HepG2 (cell line): ENCODE data around the gene IL1RAPL1. TPM values are rescaled to one million over a fixed set of nuclear protein-coding genes. Genes with fewer than 3 reads are reported as not detected.

Experiments used
- ATAC-seq: fragments of 200-7000 bp; cut with Tn5 transposase; 3 replicates; pipeline ENCODE4 v1.9.1; 2020; ENCODE audit warnings: mild to moderate bottlenecking, moderate library complexity
- BruUV-seq: library from RNA; stranded (reverse); fragments of 400-500 nt; replicated peaks from 2 replicates; lab custom pipeline; 2021; lab: Mats Ljungman, UMichigan
- CTCF ChIA-PET: fragments of 300-600 bp; formaldehyde crosslinking; extraction: SDS; loops from one replicate; lab custom pipeline; 2021; ENCODE audit warnings: low total read pairs, inconsistent platforms, low intra/inter-chr PET ratio; lab: Yijun Ruan, JAX
- POLR2A ChIA-PET: fragments of 350-600 bp; sonication (Branson Sonifier 250); formaldehyde crosslinking; loops from one replicate; lab custom pipeline; 2020; ENCODE audit warnings: antibody characterized with exemption, inconsistent platforms; lab: Yijun Ruan, JAX
- DNase-seq: peaks from one replicate; pipeline ENCODE4 v3.0.0-alpha.2; 2015; ENCODE audit warnings: low spot score
- FAIRE-seq: peaks from 3 replicates; lab custom pipeline; 2011; peaks lifted over from hg19 to GRCh38; lab: Jason Lieb, UNC
- H2AFZ ChIP-seq: one replicate; pipeline ENCODE4 v1.6.1; 2011; ENCODE audit warnings: low read length, inconsistent platforms
- H3K27ac ChIP-seq: fragments of 300-600 bp; 3 replicates; pipeline ENCODE4 v1.8.0; 2011; ENCODE audit warnings: mixed run types, mild to moderate bottlenecking, mixed read lengths, low read length, inconsistent platforms; ENCODE audit not compliant: insufficient read depth; ENCODE audit errors: extremely low read length
- H3K27me3 ChIP-seq, 2 experiments: fragments of 200-600 bp in 1 of 2; 2 replicates in 1 of 2; 3 replicates in 1 of 2; pipeline versions ENCODE4 v1.6.0 to v1.8.0; 2011; ENCODE audit warnings: low read length in 2 of 2, mild to moderate bottlenecking in 2 of 2, moderate library complexity in 2 of 2, inconsistent platforms in 1 of 2; ENCODE audit not compliant: insufficient read depth in 2 of 2, control insufficient read depth in 1 of 2
- H3K36me3 ChIP-seq, 2 experiments: fragments of 200-600 bp in 1 of 2; replicated peaks in 1 of 2; 2 replicates in 1 of 2; 3 replicates in 1 of 2; pipeline versions ENCODE4 v1.5.1 to v1.8.0; 2011; ENCODE audit warnings: low read length in 2 of 2, inconsistent platforms in 1 of 2; ENCODE audit not compliant: insufficient read depth in 2 of 2, control insufficient read depth in 1 of 2
- H3K4me1 ChIP-seq: 2 replicates; pipeline ENCODE4 v1.5.1; 2012; ENCODE audit warnings: low read length, inconsistent platforms; ENCODE audit not compliant: insufficient read depth
- H3K4me2 ChIP-seq: 2 replicates; pipeline ENCODE4 v1.6.0; 2011; ENCODE audit warnings: low read depth, low read length, inconsistent platforms
- H3K4me3 ChIP-seq, 3 experiments: fragments of 200-600 bp in 1 of 3; sonication (generic), shearing (Covaris generic) in 1 of 3; replicated peaks in 1 of 3; 2 replicates each; pipeline ENCODE4 v1.5.1; 2011 to 2016; ENCODE audit warnings: low read length in 3 of 3, inconsistent platforms in 2 of 3, low read depth in 2 of 3, mild to moderate bottlenecking in 2 of 3, control low read depth in 1 of 3, mixed read lengths in 1 of 3; ENCODE audit not compliant: insufficient read depth in 1 of 3
- H3K79me2 ChIP-seq: one replicate; pipeline ENCODE4 v1.6.1; 2011; ENCODE audit warnings: low read length, inconsistent platforms; ENCODE audit not compliant: insufficient read depth
- H3K9ac ChIP-seq: 2 replicates; pipeline ENCODE4 v1.6.0; 2011; ENCODE audit warnings: mild to moderate bottlenecking, low read depth, low read length, inconsistent platforms; ENCODE audit not compliant: insufficient read depth
- H3K9me3 ChIP-seq: 2 replicates; pipeline ENCODE4 v1.5.1; 2012; ENCODE audit warnings: mild to moderate bottlenecking, low read length
- H4K20me1 ChIP-seq: 2 replicates; pipeline ENCODE4 v1.6.0; 2011; ENCODE audit warnings: inconsistent platforms, mild to moderate bottlenecking, low read length, moderate library complexity; ENCODE audit not compliant: insufficient read depth
- CSRNP1 ChIP-seq: sonication (generic); formaldehyde crosslinking; IDR thresholded peaks from 2 replicates; pipeline ENCODE4 v1.8.1; 2023; ENCODE audit warnings: mild to moderate bottlenecking, missing genetic modification reagents
- CSRNP2 ChIP-seq: sonication (generic); formaldehyde crosslinking; conservative IDR thresholded peaks from 2 replicates; pipeline ENCODE4 v1.8.0; 2022; ENCODE audit warnings: low read depth, missing genetic modification reagents
- E2F1 ChIP-seq: sonication (generic); formaldehyde crosslinking; IDR thresholded peaks from 2 replicates; pipeline ENCODE4 v1.5.0; 2020; ENCODE audit warnings: missing genetic modification reagents
- GPBP1L1 ChIP-seq: sonication (generic); formaldehyde crosslinking; IDR thresholded peaks from 2 replicates; pipeline ENCODE4 v1.5.0; 2020; ENCODE audit warnings: mild to moderate bottlenecking, missing genetic modification reagents
- HCFC1 ChIP-seq: fragments of 150-350 bp; IDR thresholded peaks from 2 replicates; pipeline ENCODE4 v1.6.1; 2014; ENCODE audit warnings: low read depth, low read length
- HNF1A ChIP-seq, 2 experiments: sonication (generic) in 1 of 2; formaldehyde crosslinking in 1 of 2; IDR thresholded peaks; 2 replicates each; pipeline versions ENCODE4 v1.4.0 to v1.6.1; 2016 to 2020; ENCODE audit warnings: borderline replicate concordance in 1 of 2, low read depth in 1 of 2, mild to moderate bottlenecking in 1 of 2, missing genetic modification reagents in 1 of 2
- MEIS1 ChIP-seq: sonication (generic); formaldehyde crosslinking; IDR thresholded peaks from 2 replicates; pipeline ENCODE4 v1.9.0; 2021; ENCODE audit warnings: mild to moderate bottlenecking, missing genetic modification reagents, moderate library complexity, borderline replicate concordance
- PPARG ChIP-seq: conservative IDR thresholded peaks from 2 replicates; pipeline ENCODE4 v1.6.1; 2016; ENCODE audit warnings: missing biosample characterization, missing genetic modification reagents
- RAD21 ChIP-seq: fragments of 450-650 bp; formaldehyde crosslinking; IDR thresholded peaks from 2 replicates; pipeline ENCODE4 v1.5.0; 2020; ENCODE audit warnings: mild to moderate bottlenecking
- SIN3A ChIP-seq: IDR thresholded peaks from 2 replicates; pipeline ENCODE4 v1.6.1; 2011; ENCODE audit warnings: low read depth, mild to moderate bottlenecking, control low read depth, low read length, borderline replicate concordance
- SSRP1 ChIP-seq: IDR thresholded peaks from 2 replicates; pipeline ENCODE4 v1.6.1; 2016; ENCODE audit warnings: control low read depth
- ZNF619 ChIP-seq: sonication (generic); formaldehyde crosslinking; IDR thresholded peaks from 2 replicates; pipeline ENCODE4 v1.4.0; 2020; ENCODE audit warnings: mild to moderate bottlenecking, missing genetic modification reagents
- ZNF772 ChIP-seq: sonication (generic); formaldehyde crosslinking; IDR thresholded peaks from 2 replicates; pipeline ENCODE4 v1.5.0; 2020; ENCODE audit warnings: mild to moderate bottlenecking, missing genetic modification reagents
- WGBS: methylation state at CpG from one replicate; pipeline ENCODE4 v1.1.6; 2017; ENCODE audit warnings: low lambda C conversion rate; 5-methylcytosine and 5-hydroxymethylcytosine counted together
- in situ Hi-C: cut with HindIII; loops from 2 replicates; pipeline ENCODE4 v1.10.0; 2017; ENCODE audit warnings: low pct_unique_long_range_greater_than_20kb; ENCODE audit not compliant: extremely low pct_ligation_motif_present
- intact Hi-C: fragments of 100-400 bp; cut with micrococcal nuclease; formaldehyde crosslinking; loops from one replicate; pipeline ENCODE4 v1.10.0; 2022; ENCODE audit not compliant: unreplicated experiment
- polyA plus RNA-seq, 8 experiments: library from polyadenylated mRNA; depleted of rRNA in 3 of 8; stranded (reverse) in 7 of 8; unstranded in 1 of 8; fragments of >200 nt; fragmentation: Illumina TruSeq in 4 of 8; extraction: Trizol in 4 of 8; gene quantifications; 2 replicates each; pipeline versions ENCODE4 v1.2.1 to v1.2.3, GENCODE V29; 2011 to 2016; ENCODE audit warnings: low read depth in 4 of 8, missing spikeins in 1 of 8, mixed read lengths in 1 of 8; ENCODE audit not compliant: insufficient read depth in 1 of 8
- total RNA-seq, 5 experiments: library from RNA; depleted of rRNA; stranded (reverse); fragments of >200 nt; fragmentation: Illumina TruSeq; extraction: Trizol; gene quantifications; 2 replicates each; pipeline ENCODE4 v1.2.3, GENCODE V29; 2016; ENCODE audit warnings: low read depth in 1 of 5

The IL1RAPL1 gene
- total and polyA plus RNA-seq, 2 of the 13 experiments (the other 11 are each of a cell fraction or from before 2014, with no cell fraction given): 0.04 TPM; not detected in 1

- Histone ChIP-seq H3K9ac (no peak overlapping the region), H3K4me2 (no peak overlapping the region), H3K9me3 (no peaks in the 10 kb centered on the region), H3K4me3 (no peak overlapping the region), H4K20me1 (no peaks in the 10 kb centered on the region), H2AFZ (no peak overlapping the region), H3K27ac (no peak overlapping the region), H3K4me1 (no peaks in the 10 kb centered on the region), H3K27me3 (no peaks in the 10 kb centered on the region), H3K36me3 (no peaks in the 10 kb centered on the region), H3K79me2 (no peaks in the 10 kb centered on the region)
- ATAC-seq (no peak), FAIRE-seq (no peak), DNase-seq (no peak)
- BruUV-seq: no TSS peak
- WGBS: 66% methylated on average over 4 of the region's 4 CpGs
- intact Hi-C loops: no loop called here
- ChIA-PET POLR2A (no interaction called here), CTCF (no interaction called here)
- TF ChIP-seq ZNF772 (no peak), CSRNP1 (no peak), PPARG (CRISPR knock-in tag) (no peak), RAD21 (CRISPR knock-in tag) (no peak), MEIS1 (no peak), E2F1 (CRISPR knock-in tag) (no peak), CSRNP2 (CRISPR knock-in tag) (no peak), SIN3A (no peak), SSRP1 (no peak), GPBP1L1 (CRISPR knock-in tag) (no peak), ZNF619 (no peak), HNF1A (IDR thresholded peaks at IDR 0.05; ENCODE audit: low read depth) (no peak), HNF1A (CRISPR knock-in tag; IDR thresholded peaks at IDR 0.05; ENCODE audit: borderline replicate concordance) (no peak), HCFC1 (no peak)
- in situ Hi-C loops: no loop called here
Measured at GRCh38 chrX:29580560-29580959, 993.3 kb downstream of the IL1RAPL1 start.
